Measurements from ENCODE around the gene FBXO7. TPM values are rescaled to one million over a fixed set of nuclear protein-coding genes. Genes with fewer than 3 reads are reported as not detected.

FBXO7 gene
- total and polyA plus RNA-seq, 4 donors: 106 to 117 (median 108) TPM

GRCh38 chr22:32482708-32483107 lies 8.1 kb downstream of the FBXO7 start:
- H3K27ac ChIP-seq (ENCODE audit: low read depth, low read length): no peak overlapping the region
- DNase-seq (ENCODE audit: low read depth in 4 of 6, low spot score in 6 of 6): no peak
- H3K36me3 ChIP-seq (ENCODE audit: control insufficient read depth, insufficient read depth, low read length): no peaks in the 10 kb centered on the region
- H3K4me1 ChIP-seq (ENCODE audit: control insufficient read depth, insufficient read depth, low read length): no peaks in the 10 kb centered on the region
- H3K27me3 ChIP-seq (ENCODE audit: control insufficient read depth, insufficient read depth, low read length): no peaks in the 10 kb centered on the region
- H3K9me3 ChIP-seq (ENCODE audit: control insufficient read depth, insufficient read depth, low read length): no peaks in the 10 kb centered on the region
- H3K4me3 ChIP-seq (ENCODE audit: low read depth, low read length): no peak overlapping the region
- 61% methylated on average over 1 of the region's 1 CpG for WGBS (ENCODE audit: insufficient coverage)

- Histone ChIP-seq H3K36me3 (ENCODE audit: control insufficient read depth, insufficient read depth, low read length) (peaks cover 5% of the 10 kb centered on the region), H3K27ac (ENCODE audit: low read depth, low read length) (no peak overlapping the region), H3K4me3 (ENCODE audit: low read depth, low read length) (no peak overlapping the region), H3K9me3 (ENCODE audit: control insufficient read depth, insufficient read depth, low read length) (no peaks in the 10 kb centered on the region), H3K4me1 (ENCODE audit: control insufficient read depth, insufficient read depth, low read length) (no peaks in the 10 kb centered on the region), H3K27me3 (ENCODE audit: control insufficient read depth, insufficient read depth, low read length) (no peaks in the 10 kb centered on the region)
- DNase-seq (ENCODE audit: low read depth in 4 of 6, low spot score in 6 of 6): peak in 3 of 6 donors; percentile 46 to 85 (median 80)
- WGBS (ENCODE audit: insufficient coverage): 29% methylated on average over 2 of the region's 3 CpGs
These were observed 12.2 kb downstream of the FBXO7 start for GRCh38 chr22:32486656-32487390.

DNA sequence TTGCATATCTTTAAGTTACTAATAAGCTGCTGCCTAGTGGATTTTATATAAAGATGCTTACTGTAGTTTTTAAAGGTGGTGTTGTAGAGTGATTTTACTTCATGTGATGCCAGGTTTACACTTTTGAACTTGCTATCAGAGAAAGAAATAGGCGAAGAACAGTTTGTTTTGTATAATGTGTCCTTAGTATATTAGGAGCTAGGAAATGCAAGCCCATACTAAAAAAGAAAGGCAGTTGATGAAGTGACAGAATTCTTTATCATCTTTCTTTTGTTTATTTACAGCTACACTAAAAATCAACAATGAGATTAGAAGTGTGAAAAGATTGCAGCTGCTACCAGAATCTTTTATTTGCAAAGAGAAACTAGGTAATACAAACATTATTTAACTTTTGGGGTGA lies 12.8 kb downstream of the FBXO7 start:
- H3K27me3 ChIP-seq (ENCODE audit: control insufficient read depth, insufficient read depth, low read length): no peaks in the 10 kb centered on the region
- peaks cover 5% of the 10 kb centered on the region for H3K36me3 ChIP-seq (ENCODE audit: control insufficient read depth, insufficient read depth, low read length)
- H3K9me3 ChIP-seq (ENCODE audit: control insufficient read depth, insufficient read depth, low read length): no peaks in the 10 kb centered on the region
- H3K4me3 ChIP-seq (ENCODE audit: low read depth, low read length): no peak overlapping the region
- H3K4me1 ChIP-seq (ENCODE audit: control insufficient read depth, insufficient read depth, low read length): no peaks in the 10 kb centered on the region
- no peak for DNase-seq (ENCODE audit: low read depth in 4 of 6, low spot score in 6 of 6)
- no peak overlapping the region for H3K27ac ChIP-seq (ENCODE audit: low read depth, low read length)
- WGBS (ENCODE audit: insufficient coverage): no CpG with 5 or more reads among the region's 1 CpG

DNA sequence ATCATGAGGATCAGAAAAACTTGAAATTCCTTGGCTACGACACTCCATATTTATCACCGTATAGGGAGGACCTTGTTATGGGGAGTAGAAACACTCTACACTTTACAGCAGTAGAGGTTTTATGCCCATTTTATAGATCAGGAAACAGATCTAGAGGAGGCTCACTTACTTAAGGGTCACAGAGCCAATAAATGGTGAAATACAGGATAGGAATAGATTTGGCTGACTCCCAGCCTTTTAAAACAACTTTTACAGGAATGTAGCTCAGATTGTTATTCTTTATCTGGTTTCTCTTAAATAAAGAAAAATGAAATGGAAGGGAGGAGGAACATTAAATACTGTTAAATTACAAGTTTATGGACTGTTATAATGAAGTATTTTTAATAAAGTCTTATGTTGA lies 14.8 kb downstream of the FBXO7 start:
- Histone ChIP-seq H3K36me3 (ENCODE audit: control insufficient read depth, insufficient read depth, low read length) (peaks cover 8% of the 10 kb centered on the region), H3K27me3 (ENCODE audit: control insufficient read depth, insufficient read depth, low read length) (no peaks in the 10 kb centered on the region), H3K9me3 (ENCODE audit: control insufficient read depth, insufficient read depth, low read length) (no peaks in the 10 kb centered on the region), H3K27ac (ENCODE audit: low read depth, low read length) (no peak overlapping the region), H3K4me3 (ENCODE audit: low read depth, low read length) (no peak overlapping the region), H3K4me1 (ENCODE audit: control insufficient read depth, insufficient read depth, low read length) (no peaks in the 10 kb centered on the region)
- DNase-seq (ENCODE audit: low read depth in 4 of 6, low spot score in 6 of 6): no peak
- no CpG with 5 or more reads among the region's 2 CpGs for WGBS (ENCODE audit: insufficient coverage)

GRCh38 chr22:32490279-32490678 lies 15.7 kb downstream of the FBXO7 start:
- peaks cover 11% of the 10 kb centered on the region for H3K36me3 ChIP-seq (ENCODE audit: control insufficient read depth, insufficient read depth, low read length)
- H3K27me3 ChIP-seq (ENCODE audit: control insufficient read depth, insufficient read depth, low read length): no peaks in the 10 kb centered on the region
- DNase-seq (ENCODE audit: low read depth in 4 of 6, low spot score in 6 of 6): no peak
- no peaks in the 10 kb centered on the region for H3K4me1 ChIP-seq (ENCODE audit: control insufficient read depth, insufficient read depth, low read length)
- H3K4me3 ChIP-seq (ENCODE audit: low read depth, low read length): no peak overlapping the region
- H3K27ac ChIP-seq (ENCODE audit: low read depth, low read length): no peak overlapping the region
- 95% methylated on average over 6 of the region's 6 CpGs for WGBS (ENCODE audit: insufficient coverage)
- H3K9me3 ChIP-seq (ENCODE audit: control insufficient read depth, insufficient read depth, low read length): no peaks in the 10 kb centered on the region

GRCh38 chr22:32492111-32492510 lies 17.5 kb downstream of the FBXO7 start:
- 86% methylated on average over 1 of the region's 2 CpGs for WGBS (ENCODE audit: insufficient coverage)
- Histone ChIP-seq H3K27ac (ENCODE audit: low read depth, low read length) (no peak overlapping the region), H3K9me3 (ENCODE audit: control insufficient read depth, insufficient read depth, low read length) (no peaks in the 10 kb centered on the region), H3K4me3 (ENCODE audit: low read depth, low read length) (no peak overlapping the region), H3K27me3 (ENCODE audit: control insufficient read depth, insufficient read depth, low read length) (no peaks in the 10 kb centered on the region), H3K36me3 (ENCODE audit: control insufficient read depth, insufficient read depth, low read length) (peaks cover 19% of the 10 kb centered on the region), H3K4me1 (ENCODE audit: control insufficient read depth, insufficient read depth, low read length) (no peaks in the 10 kb centered on the region)
- no peak for DNase-seq (ENCODE audit: low read depth in 4 of 6, low spot score in 6 of 6)

- no peak for DNase-seq (ENCODE audit: low read depth in 4 of 6, low spot score in 6 of 6)
- Histone ChIP-seq H3K4me3 (ENCODE audit: low read depth, low read length) (no peak overlapping the region), H3K9me3 (ENCODE audit: control insufficient read depth, insufficient read depth, low read length) (no peaks in the 10 kb centered on the region), H3K36me3 (ENCODE audit: control insufficient read depth, insufficient read depth, low read length) (peaks cover 26% of the 10 kb centered on the region), H3K27me3 (ENCODE audit: control insufficient read depth, insufficient read depth, low read length) (no peaks in the 10 kb centered on the region), H3K27ac (ENCODE audit: low read depth, low read length) (no peak overlapping the region), H3K4me1 (ENCODE audit: control insufficient read depth, insufficient read depth, low read length) (no peaks in the 10 kb centered on the region)
- 94% methylated on average over 2 of the region's 2 CpGs for WGBS (ENCODE audit: insufficient coverage)
These were observed 18.9 kb downstream of the FBXO7 start for GRCh38 chr22:32493551-32493950.

DNA sequence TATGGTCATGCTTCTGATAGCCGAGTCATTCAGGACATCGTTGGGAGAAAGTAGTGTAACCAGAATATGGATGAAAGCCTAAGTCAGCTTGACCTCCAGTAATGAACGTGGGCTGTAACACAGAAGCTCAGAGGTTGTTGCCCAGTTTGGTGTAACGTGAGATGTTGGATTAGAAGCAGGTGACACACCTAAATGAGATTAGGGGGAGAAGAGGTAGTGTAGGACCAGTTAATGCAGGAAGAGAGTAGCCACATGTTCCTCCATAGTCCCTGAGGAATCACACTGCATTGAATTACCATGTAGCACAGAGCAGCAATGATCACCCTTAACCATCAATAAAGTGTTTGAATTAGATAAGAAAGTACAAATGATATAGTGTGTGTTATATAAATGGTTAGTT lies 20.4 kb downstream of the FBXO7 start:
- WGBS (ENCODE audit: insufficient coverage): 100% methylated on average over 3 of the region's 4 CpGs

DNA sequence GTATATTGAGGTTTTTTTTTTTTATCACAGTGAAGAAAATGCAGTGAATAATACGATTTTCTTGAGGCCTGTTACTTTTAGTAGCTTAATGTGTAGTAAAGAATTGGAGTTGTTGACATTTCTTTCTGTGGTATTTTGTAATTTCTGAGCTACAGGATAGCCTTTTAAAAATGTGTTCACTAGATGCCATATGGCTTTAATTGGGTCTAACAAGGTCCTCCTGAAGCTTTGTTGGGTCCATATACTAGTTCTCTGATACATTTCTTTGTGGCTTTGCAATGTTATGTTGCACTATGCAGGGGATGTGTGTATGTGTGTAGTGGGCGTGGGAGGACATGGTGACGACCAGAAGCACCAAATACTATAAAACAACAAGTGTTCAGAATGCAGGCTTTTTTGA lies 25.1 kb downstream of the FBXO7 start:
- WGBS (ENCODE audit: insufficient coverage): 100% methylated on average over 1 of the region's 3 CpGs
- Histone ChIP-seq H3K4me3 (ENCODE audit: low read depth, low read length) (no peak overlapping the region), H3K27ac (ENCODE audit: low read depth, low read length) (no peak overlapping the region), H3K36me3 (ENCODE audit: control insufficient read depth, insufficient read depth, low read length) (peaks cover 19% of the 10 kb centered on the region), H3K4me1 (ENCODE audit: control insufficient read depth, insufficient read depth, low read length) (peaks cover 15% of the 10 kb centered on the region), H3K9me3 (ENCODE audit: control insufficient read depth, insufficient read depth, low read length) (no peaks in the 10 kb centered on the region), H3K27me3 (ENCODE audit: control insufficient read depth, insufficient read depth, low read length) (no peaks in the 10 kb centered on the region)
- DNase-seq (ENCODE audit: low read depth in 4 of 6, low spot score in 6 of 6): no peak

More for the DNA sequence above, 20.4 kb downstream of the FBXO7 start:
- Histone ChIP-seq H3K4me3 (ENCODE audit: low read depth, low read length) (no peak overlapping the region), H3K9me3 (ENCODE audit: control insufficient read depth, insufficient read depth, low read length) (no peaks in the 10 kb centered on the region), H3K4me1 (ENCODE audit: control insufficient read depth, insufficient read depth, low read length) (no peaks in the 10 kb centered on the region), H3K36me3 (ENCODE audit: control insufficient read depth, insufficient read depth, low read length) (peaks cover 22% of the 10 kb centered on the region), H3K27me3 (ENCODE audit: control insufficient read depth, insufficient read depth, low read length) (no peaks in the 10 kb centered on the region), H3K27ac (ENCODE audit: low read depth, low read length) (no peak overlapping the region)
- DNase-seq (ENCODE audit: low read depth in 4 of 6, low spot score in 6 of 6): no peak
